Heart left ventricle (tissue), 13 donors: Measurements from ENCODE around the gene KIF2A.

Experiments
- CTCF ChIP-seq, 12 donors: fragments of 200-600 bp; sonication (generic) in 4 of 12; IDR thresholded peaks; one replicate each; pipeline versions ENCODE4 v1.5.0 to v1.8.0; 2018 to 2022; ENCODE audit warnings: antibody characterized with exemption in 12 of 12, mild to moderate bottlenecking in 5 of 12
- POLR2A ChIP-seq, 2 donors: fragments of 450-650 bp; IDR thresholded peaks; one replicate each; pipeline ENCODE4 v1.6.1; 2017; ENCODE audit warnings: antibody characterized with exemption in 2 of 2, mild to moderate bottlenecking in 2 of 2, moderate library complexity in 2 of 2
- donor health status: ischemic (EF 13 %, LVEDD 7.1; RV severe dilation, severe dysfunction).
- donor health status: DM: no; HTN: yes; CAD: no.
- donor health status: DM: no; HTN: no; CAD: no.
- donor health status: ischemic (EF 25% LVEDD 6.9; RV normal size, moderate dysfunction).
- donor health status: ischemic (EF 25% LVEDD 5.7; RV mildly dilated, moderate dysfunction).
- donor health status: ischemic (EF 35%, LVEDD 5.7; RV mildly dilated, moderate dysfunction).
- donor health status: nonischemic (EF 11% LVEDD 7.7; RV severe dilation, severe dysfunction).
- donor health status: DM: yes; HTN: yes; CAD: no.
- donor health status: PGD.
- donor health status: ischemic (EF 29% LVEDD 5.4; RV normal size, mild dysfunction).
- donor health status: nonischemic (EF 23%, LVEDD 6.1; RV moderate dilation, normal function).

- TF ChIP-seq CTCF (IDR thresholded peaks at IDR 0.05) (no peak), POLR2A (IDR thresholded peaks at IDR 0.05) (no peak)
These were observed 24.6 kb upstream of the KIF2A start for GRCh38 chr5:62281411-62281810.
